ENCODE measurements around the gene SLC27A1.

SLC27A1 gene

GRCh38 chr19:17479325-17479791, 9.0 kb downstream of the SLC27A1 start:
- no peak for TF ChIP-seq REST (IDR thresholded peaks at IDR 0.05; ENCODE audit: insufficient read depth in 1 of 2, low read depth in 2 of 2, low read length in 2 of 2)
- TF ChIP-seq FOXP2 (optimal IDR thresholded peaks at IDR 0.05; ENCODE audit: borderline replicate concordance, extremely low read depth, extremely low read length, insufficient read depth) = no peak

GRCh38 chr19:17481986-17482385, 11.7 kb downstream of the SLC27A1 start:
- TF ChIP-seq TAF1 (IDR thresholded peaks at IDR 0.05; ENCODE audit: borderline replicate concordance, insufficient read depth, low read length) = no peak

GRCh38 chr19:17482877-17483604, 12.7 kb downstream of the SLC27A1 start:
- TF ChIP-seq TAF1 (IDR thresholded peaks at IDR 0.05; ENCODE audit: borderline replicate concordance, insufficient read depth, low read length) = no peak
- TF ChIP-seq SIN3A (IDR thresholded peaks at IDR 0.05; ENCODE audit: borderline replicate concordance, insufficient read depth, low read length) = no peak
- TF ChIP-seq FOXP2 (optimal IDR thresholded peaks at IDR 0.05; ENCODE audit: borderline replicate concordance, extremely low read depth, extremely low read length, insufficient read depth) = no peak
- no peak for TF ChIP-seq REST (IDR thresholded peaks at IDR 0.05; ENCODE audit: insufficient read depth in 1 of 2, low read depth in 2 of 2, low read length in 2 of 2)
- TF ChIP-seq POLR2AphosphoS5 (IDR thresholded peaks at IDR 0.05; ENCODE audit: low read depth, low read length) = no peak

- TF ChIP-seq TAF1 (IDR thresholded peaks at IDR 0.05; ENCODE audit: borderline replicate concordance, insufficient read depth, low read length) (no peak), REST (IDR thresholded peaks at IDR 0.05; ENCODE audit: insufficient read depth in 1 of 2, low read depth in 2 of 2, low read length in 2 of 2) (no peak), SIN3A (IDR thresholded peaks at IDR 0.05; ENCODE audit: borderline replicate concordance, insufficient read depth, low read length) (no peak), FOXP2 (optimal IDR thresholded peaks at IDR 0.05; ENCODE audit: borderline replicate concordance, extremely low read depth, extremely low read length, insufficient read depth) (no peak), POLR2AphosphoS5 (IDR thresholded peaks at IDR 0.05; ENCODE audit: low read depth, low read length) (no peak)
Observed at GRCh38 chr19:17483605-17484002, 13.3 kb downstream of the SLC27A1 start.

- no peak for TF ChIP-seq SIN3A (IDR thresholded peaks at IDR 0.05; ENCODE audit: borderline replicate concordance, insufficient read depth, low read length)
- TF ChIP-seq TAF1 (IDR thresholded peaks at IDR 0.05; ENCODE audit: borderline replicate concordance, insufficient read depth, low read length) = no peak
- TF ChIP-seq REST (IDR thresholded peaks at IDR 0.05; ENCODE audit: insufficient read depth in 1 of 2, low read depth in 2 of 2, low read length in 2 of 2) = no peak
- TF ChIP-seq POLR2AphosphoS5 (IDR thresholded peaks at IDR 0.05; ENCODE audit: low read depth, low read length) = no peak
- no peak for TF ChIP-seq FOXP2 (optimal IDR thresholded peaks at IDR 0.05; ENCODE audit: borderline replicate concordance, extremely low read depth, extremely low read length, insufficient read depth)
Observed at GRCh38 chr19:17484520-17485185, 14.3 kb downstream of the SLC27A1 start.
